GM12878 (cell line): ENCODE results near the gene TNFSF15. TPM values are rescaled to one million over a fixed set of nuclear protein-coding genes. Genes with fewer than 3 reads are reported as not detected.

Experiments
- ATAC-seq: fragments of 200-7000 bp; cut with Tn5 transposase; 3 replicates; pipeline ENCODE4 v1.9.1; 2020; ENCODE audit warnings: mild to moderate bottlenecking, moderate library complexity
- BruUV-seq: library from RNA; stranded (reverse); fragments of 400-500 nt; replicated peaks from 2 replicates; lab custom pipeline; 2021; lab: Mats Ljungman, UMichigan
- CTCF ChIA-PET: fragments of 300-600 bp; sonication (Branson Sonifier 250); formaldehyde crosslinking; extraction: SDS; loops from one replicate; lab custom pipeline; 2021; ENCODE audit warnings: inconsistent platforms; lab: Yijun Ruan, JAX
- POLR2A ChIA-PET: fragments of 350-600 bp; formaldehyde crosslinking; extraction: SDS; loops from one replicate; lab custom pipeline; 2021; ENCODE audit warnings: inconsistent platforms; lab: Charles Lee
- RAD21 ChIA-PET: fragments of 300-600 bp; sonication (Branson Sonifier 250); formaldehyde crosslinking; loops from one replicate; lab custom pipeline; 2023; ENCODE audit warnings: antibody characterized with exemption; ENCODE audit not compliant: unreplicated experiment; lab: Charles Lee
- SMC1A ChIA-PET: fragments of 300-600 bp; sonication (Branson Sonifier 250); formaldehyde crosslinking; loops from one replicate; lab custom pipeline; 2023; ENCODE audit not compliant: unreplicated experiment, uncharacterized antibody; lab: Charles Lee
- DNase-seq: peaks from one replicate; pipeline ENCODE4 v3.0.0-alpha.2; 2011; ENCODE audit warnings: low read depth, low spot score
- FAIRE-seq: peaks from 3 replicates; lab custom pipeline; 2011; peaks lifted over from hg19 to GRCh38; lab: Jason Lieb, UNC
- H2AFZ ChIP-seq: 2 replicates; pipeline ENCODE4 v1.6.0; 2011; ENCODE audit warnings: low read depth, low read length, control low read depth; ENCODE audit not compliant: control insufficient read depth
- H3K27ac ChIP-seq: 2 replicates; pipeline ENCODE4 v1.5.1; 2011; ENCODE audit warnings: control low read depth; ENCODE audit not compliant: control insufficient read depth, insufficient read depth
- H3K27me3 ChIP-seq, 2 experiments: replicated peaks in 1 of 2; 2 replicates each; pipeline versions ENCODE4 v1.6.0 to v1.6.1; 2011; ENCODE audit warnings: low read length in 1 of 2; ENCODE audit not compliant: control insufficient read depth in 2 of 2, insufficient read depth in 2 of 2
- H3K36me3 ChIP-seq, 2 experiments: 2 replicates each; pipeline ENCODE4 v1.5.1; 2011; ENCODE audit warnings: low read length in 1 of 2; ENCODE audit not compliant: control insufficient read depth in 2 of 2, insufficient read depth in 2 of 2
- H3K4me1 ChIP-seq: 2 replicates; pipeline ENCODE4 v1.6.1; 2011; ENCODE audit warnings: mild to moderate bottlenecking, low read length, moderate library complexity, mixed read lengths; ENCODE audit not compliant: control insufficient read depth, insufficient read depth
- H3K4me2 ChIP-seq: 2 replicates; pipeline ENCODE4 v1.6.0; 2011; ENCODE audit warnings: control low read depth; ENCODE audit not compliant: control insufficient read depth, insufficient read depth
- H3K4me3 ChIP-seq: fragments of 200-600 bp; sonication (generic); 2 replicates; pipeline ENCODE4 v1.5.1; 2016
- H3K79me2 ChIP-seq: 2 replicates; pipeline ENCODE4 v1.6.0; 2011; ENCODE audit warnings: low read length; ENCODE audit not compliant: control insufficient read depth, insufficient read depth
- H3K9ac ChIP-seq: 2 replicates; pipeline ENCODE4 v1.8.0; 2011; ENCODE audit warnings: low read length, control low read depth, mixed read lengths; ENCODE audit not compliant: control insufficient read depth, insufficient read depth
- H3K9me3 ChIP-seq: replicated peaks from 3 replicates; pipeline ENCODE4 v1.5.1; 2011; ENCODE audit warnings: mild to moderate bottlenecking, low read length; ENCODE audit not compliant: control insufficient read depth, insufficient read depth
- H4K20me1 ChIP-seq: 2 replicates; pipeline ENCODE4 v1.6.0; 2011; ENCODE audit not compliant: control insufficient read depth, insufficient read depth
- CBX3 ChIP-seq: fragments of 200-600 bp; sonication (generic); IDR thresholded peaks from 2 replicates; pipeline ENCODE4 v1.6.1; 2016; ENCODE audit warnings: low read depth, borderline replicate concordance
- E2F8 ChIP-seq: fragments of 450-650 bp; IDR thresholded peaks from 2 replicates; pipeline ENCODE4 v1.6.1; 2018; ENCODE audit warnings: mild to moderate bottlenecking, low read depth, moderate library complexity; ENCODE audit not compliant: partially characterized antibody
- GATAD2B ChIP-seq: fragments of 450-650 bp; conservative IDR thresholded peaks from 2 replicates; pipeline ENCODE4 v1.6.1; 2017; ENCODE audit warnings: low read depth, mild to moderate bottlenecking, moderate library complexity
- KLF5 ChIP-seq: fragments of 450-650 bp; IDR thresholded peaks from 2 replicates; pipeline ENCODE4 v1.6.1; 2014; ENCODE audit warnings: mild to moderate bottlenecking; ENCODE audit not compliant: partially characterized antibody
- MTA3 ChIP-seq: IDR thresholded peaks from 2 replicates; pipeline ENCODE4 v1.6.1; 2012; ENCODE audit warnings: low read length, inconsistent platforms, borderline replicate concordance
- NFYB ChIP-seq: IDR thresholded peaks from 2 replicates; pipeline ENCODE4 v1.6.1; 2011; ENCODE audit warnings: low read depth, mild to moderate bottlenecking, low read length, improper control_type of control experiment, moderate library complexity; ENCODE audit not compliant: insufficient read depth
- TARDBP ChIP-seq: IDR thresholded peaks from 2 replicates; pipeline ENCODE4 v1.6.1; 2016; ENCODE audit warnings: borderline replicate concordance
- ZNF24 ChIP-seq: fragments of 450-650 bp; IDR thresholded peaks from 2 replicates; pipeline ENCODE4 v1.6.1; 2017; ENCODE audit warnings: antibody characterized with exemption, mild to moderate bottlenecking
- ZNF592 ChIP-seq: fragments of 450-650 bp; IDR thresholded peaks from 2 replicates; pipeline ENCODE4 v1.6.1; 2017; ENCODE audit warnings: mild to moderate bottlenecking, moderate library complexity
- WGBS: methylation state at CpG from one replicate; pipeline ENCODE4 v1.1.6; 2016; ENCODE audit warnings: low lambda C conversion rate; ENCODE audit not compliant: insufficient replicate concordance, insufficient coverage; ENCODE audit errors: missing lambda C conversion rate; 5-methylcytosine and 5-hydroxymethylcytosine counted together
- in situ Hi-C: fragments of 300-500 bp; cut with MboI; formaldehyde crosslinking; loops from 9 replicates; pipeline ENCODE4 v1.14.3; 2018; ENCODE audit warnings: mixed read lengths
- intact Hi-C: fragments of 100-400 bp; cut with micrococcal nuclease; formaldehyde crosslinking; loops from one replicate; pipeline ENCODE4 v1.14.2; 2022; ENCODE audit not compliant: unreplicated experiment
- polyA plus RNA-seq, 11 experiments: library from polyadenylated mRNA; depleted of rRNA in 4 of 11; unstranded in 6 of 11; stranded (reverse) in 5 of 11; fragments of >200 nt; fragmentation: Nextera tagmentation in 4 of 11; fragmentation: Illumina TruSeq in 1 of 11; extraction: Ambion mirVana in 4 of 11; extraction: Trizol in 1 of 11; gene quantifications; 1 replicate in 1 of 11; 2 replicates in 10 of 11; pipeline versions ENCODE4 v1.2.1 to v1.2.3, GENCODE V29; 2011 to 2016; ENCODE audit warnings: inconsistent platforms in 2 of 11, missing spikeins in 2 of 11, low read depth in 1 of 11
- total RNA-seq, 4 experiments: library from RNA; depleted of rRNA in 3 of 4; stranded (reverse); fragments of >200 nt in 3 of 4; fragmentation: Illumina TruSeq in 1 of 4; extraction: Trizol in 1 of 4; gene quantifications; 2 replicates each; pipeline versions ENCODE4 v1.2.1 to v1.2.3, GENCODE V29; 2013 to 2021

TNFSF15 gene
- total and polyA plus RNA-seq, 10 of the 15 experiments (the other 5 are each of a cell fraction or from before 2014, with no cell fraction given) = 0.03 TPM; not detected in 9

DNA sequence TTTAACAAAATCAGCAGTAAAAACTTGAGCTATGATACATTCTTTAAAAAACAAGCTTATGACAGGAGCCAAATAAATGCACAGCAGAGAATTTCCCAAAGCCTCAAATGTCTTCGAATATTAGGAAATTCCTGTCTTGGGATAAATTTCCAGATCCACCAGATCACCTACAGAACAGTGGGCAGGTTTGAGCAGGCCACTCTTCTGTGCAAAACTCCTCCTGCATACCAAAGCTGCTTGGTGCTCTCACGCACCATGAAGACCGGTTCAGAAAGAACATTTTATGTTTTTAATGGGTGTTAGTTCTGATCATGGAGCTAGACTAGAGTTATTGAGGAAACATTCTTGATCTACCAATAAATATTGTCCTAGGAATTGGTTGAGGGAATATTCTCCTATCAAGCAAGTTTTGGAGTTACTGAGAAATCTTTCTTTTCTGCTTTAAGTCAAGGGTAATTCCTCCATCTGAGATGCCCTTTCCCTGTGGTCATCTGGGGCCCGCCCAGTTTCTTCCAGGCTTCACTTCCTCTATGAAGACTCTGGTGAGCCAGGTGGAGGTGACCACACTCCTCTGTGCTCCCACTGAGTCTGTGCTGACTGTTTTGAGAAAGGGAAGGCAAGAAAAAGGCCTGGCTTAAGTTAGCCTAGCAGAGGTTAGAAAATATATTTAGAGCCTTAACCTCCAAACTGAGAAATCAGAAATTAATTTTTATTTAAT is 17.9 kb downstream of the TNFSF15 start:
- CTCF ChIA-PET = interaction anchor here (1.6 kb wide), 1 partner anchor 19 kb away, joined by 3 read pairs; no protein-coding TSS in a partner anchor
- H3K27ac ChIP-seq = no peak overlapping the region
- no peak for ATAC-seq
- in situ Hi-C loops = no loop called here
- H3K9me3 ChIP-seq = no peaks in the 10 kb centered on the region
- POLR2A ChIA-PET = no interaction called here
- H3K4me1 ChIP-seq = no peaks in the 10 kb centered on the region
- RAD21 ChIA-PET = no interaction called here
- H4K20me1 ChIP-seq = no peaks in the 10 kb centered on the region
- intact Hi-C loops = no loop called here
- peaks cover 0 to 1% of the 10 kb centered on the region in 2 experiments; a peak in 1 of 4 replicates for H3K27me3 ChIP-seq
- H2AFZ ChIP-seq = no peak overlapping the region
- DNase-seq = no peak
- FAIRE-seq = no peak
- no peak overlapping the region for H3K4me3 ChIP-seq
- no peaks in the 10 kb centered on the region for H3K36me3 ChIP-seq
- H3K79me2 ChIP-seq = no peaks in the 10 kb centered on the region
- TF ChIP-seq MTA3 (no peak), GATAD2B (no peak), NFYB (no peak), CBX3 (no peak), KLF5 (no peak), E2F8 (no peak), ZNF24 (no peak), ZNF592 (no peak), TARDBP (no peak)
- no peak overlapping the region for H3K4me2 ChIP-seq
- no peak overlapping the region for H3K9ac ChIP-seq
- BruUV-seq = no TSS peak
- WGBS = 40% methylated on average over 4 of the region's 4 CpGs
- SMC1A ChIA-PET = interaction anchor here (1.3 to 1.6 kb wide), 2 partner anchors 16 to 50 kb away, joined by 3 read pairs; no protein-coding TSS in a partner anchor
